GM19467 (cell line): ENCODE results near the gene AURKA.
"Not testable (repeated sequence)": the region's sequence is repeated elsewhere in the genome, so short reads cannot be mapped to it uniquely, and the experiment has no call there.

Experiments used
- ATAC-seq: cut with Tn5 transposase; IDR thresholded peaks from one replicate; pipeline ENCODE4 v1.9.1; 2021; ENCODE audit warnings: mild to moderate bottlenecking, moderate library complexity; ENCODE audit not compliant: unreplicated experiment

AURKA gene

DNA sequence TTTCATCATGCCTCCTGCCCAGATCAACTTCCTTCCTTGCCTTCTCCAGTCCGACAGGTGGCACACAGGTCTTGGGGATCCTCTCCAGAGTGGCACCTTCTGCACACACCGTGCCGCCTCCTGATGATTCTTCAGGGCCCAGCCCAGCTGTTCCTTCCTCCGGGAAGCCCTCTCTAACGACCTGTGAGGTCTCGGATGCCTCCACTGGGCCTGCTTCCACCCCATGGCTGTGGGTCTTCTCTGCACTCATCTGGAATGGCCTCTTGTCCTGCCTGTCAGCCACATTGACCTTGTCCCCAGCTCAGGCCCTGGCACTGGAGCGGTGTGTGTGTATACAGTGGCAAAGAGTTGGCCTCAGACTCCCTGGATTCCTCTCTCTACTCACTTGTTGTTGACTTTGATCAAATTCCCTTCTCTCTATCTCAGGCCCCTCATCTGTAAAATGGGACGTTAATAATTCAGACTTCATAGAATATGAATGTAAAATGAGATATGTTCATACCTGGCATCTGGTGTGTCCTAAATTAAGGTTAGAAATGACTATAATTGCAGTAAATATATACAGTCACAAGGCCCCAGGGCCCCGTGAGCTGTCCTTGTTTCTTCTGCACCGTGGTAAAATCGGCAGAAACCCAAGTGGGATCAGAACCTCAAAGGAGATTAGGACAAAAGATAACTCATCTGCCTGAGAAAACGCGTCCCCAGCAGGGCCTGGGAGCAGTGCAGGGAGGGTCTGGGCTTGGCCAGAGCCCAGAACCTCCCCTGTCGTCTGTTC, 31.7 kb downstream of the AURKA start:
- ATAC-seq: no peak

DNA sequence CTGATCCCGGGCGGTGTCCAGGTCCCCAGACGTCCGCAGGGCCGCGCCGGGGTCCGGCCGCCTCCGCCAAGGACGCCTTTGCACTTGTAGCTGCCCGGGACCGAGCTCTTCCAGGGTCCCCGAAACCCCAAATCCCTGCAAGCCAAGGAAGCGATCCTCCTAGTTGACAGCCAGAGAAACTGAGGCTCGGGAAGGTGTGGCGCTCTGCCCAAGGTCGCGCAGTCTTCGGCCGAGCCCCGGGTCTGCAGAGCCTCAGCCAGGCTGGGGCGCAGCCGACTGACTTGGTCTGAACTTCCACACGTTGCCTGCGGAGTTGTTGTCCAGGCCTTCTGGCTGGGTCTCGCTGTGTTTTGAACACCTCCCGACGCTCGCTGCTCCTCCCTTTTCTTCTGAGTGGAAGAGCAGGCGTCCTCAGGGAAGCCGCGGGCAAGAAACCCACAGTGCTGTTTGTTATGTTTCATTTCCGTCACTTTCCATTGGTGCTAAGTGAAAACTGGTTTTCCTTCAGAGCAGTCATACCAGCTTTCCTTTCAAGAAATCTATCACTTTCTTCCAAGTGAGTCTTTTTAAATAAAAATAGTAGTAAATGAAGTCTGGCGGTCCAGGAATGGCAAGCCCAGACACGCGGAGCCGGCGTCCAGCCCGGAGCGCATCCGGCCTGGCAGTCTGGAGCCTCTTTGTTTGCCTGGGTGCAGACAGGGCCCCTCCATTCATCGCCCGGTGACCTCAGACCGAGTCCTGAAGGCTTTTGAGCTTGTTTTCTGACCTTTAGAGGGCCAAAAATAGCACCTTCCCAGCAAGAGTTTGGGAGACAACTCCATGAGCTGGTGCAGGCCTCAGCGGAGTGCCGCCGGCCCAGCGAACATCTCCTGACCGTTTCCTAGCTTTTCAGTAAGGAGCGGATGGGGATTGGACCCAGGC, 32.5 kb downstream of the AURKA start:
- ATAC-seq: peak; percentile 8

DNA sequence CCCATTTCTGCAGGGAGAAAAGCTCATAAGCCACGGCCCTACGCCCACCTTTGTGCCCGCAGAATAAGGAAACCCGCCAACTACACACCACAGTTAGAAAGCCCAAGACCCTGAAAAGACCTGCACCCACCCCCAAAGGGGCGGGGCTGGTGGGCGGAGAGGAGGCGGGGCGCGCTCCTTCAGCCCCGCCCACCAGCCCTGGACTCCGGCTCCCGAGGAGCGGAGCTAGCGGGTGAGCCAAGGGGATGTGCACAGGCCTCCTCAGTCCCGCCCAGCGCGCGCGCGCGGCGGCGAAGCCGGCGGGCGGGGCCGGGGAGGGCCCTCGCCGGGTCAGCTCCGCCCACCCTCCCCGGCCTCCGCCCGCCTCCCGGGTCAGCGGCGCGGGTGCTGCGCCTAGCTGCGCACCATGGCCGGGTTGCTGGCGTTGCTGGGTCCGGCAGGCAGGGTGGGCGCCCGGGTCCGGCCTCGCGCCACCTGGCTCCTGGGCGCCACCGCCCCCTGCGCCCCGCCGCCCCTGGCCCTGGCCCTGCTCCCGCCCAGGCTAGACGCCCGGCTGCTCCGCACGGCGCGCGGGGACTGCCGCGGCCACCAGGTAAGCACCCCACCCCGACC, 33.3 kb downstream of the AURKA start, which contains the start of gene FAM210B:
TSS of gene FAM210B (plus strand) at position 375 of the 612 bp plus-strand sequence. CDS start at position 407, 32 bp downstream.
- peak; percentile 96 for ATAC-seq

DNA sequence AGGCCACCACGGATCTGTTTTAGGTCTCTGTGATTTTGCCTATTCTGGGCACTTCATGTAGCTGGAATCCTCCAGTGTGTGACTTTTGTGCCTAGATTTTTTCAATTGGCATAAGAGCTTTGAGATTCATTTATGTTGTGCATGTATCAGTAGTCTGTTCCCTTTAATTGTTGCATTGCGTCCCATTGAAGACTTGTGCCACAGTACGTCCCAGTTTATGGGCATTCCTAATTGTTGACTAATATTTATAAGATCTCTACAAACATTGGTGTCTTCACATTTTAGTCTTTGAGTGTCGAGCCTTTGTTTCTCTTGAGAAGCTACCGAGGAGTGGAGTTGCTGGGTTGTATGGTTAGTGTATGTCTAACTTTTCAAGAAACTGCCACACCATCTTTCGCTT, 33.9 kb downstream of the AURKA start:
- ATAC-seq: no peak

DNA sequence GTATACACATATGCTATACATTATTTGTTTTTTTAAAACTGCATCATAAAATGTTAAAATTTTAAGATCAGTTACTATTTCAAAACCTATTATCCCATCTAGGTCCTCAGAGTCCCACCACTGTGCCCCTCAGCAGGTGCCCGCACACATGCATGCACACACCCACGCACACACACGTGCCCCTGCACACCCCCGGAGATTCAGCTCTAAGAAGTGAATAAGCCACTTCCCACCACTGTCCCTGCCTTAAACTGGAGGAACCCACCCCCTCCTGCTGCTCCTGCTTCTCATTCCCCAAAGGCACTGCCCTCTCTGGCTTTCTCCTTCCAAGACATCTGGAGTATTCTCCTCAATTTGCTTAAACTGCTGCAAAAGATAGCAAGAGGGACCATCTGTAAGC, 38.7 kb downstream of the AURKA start:
- ATAC-seq: no peak

DNA sequence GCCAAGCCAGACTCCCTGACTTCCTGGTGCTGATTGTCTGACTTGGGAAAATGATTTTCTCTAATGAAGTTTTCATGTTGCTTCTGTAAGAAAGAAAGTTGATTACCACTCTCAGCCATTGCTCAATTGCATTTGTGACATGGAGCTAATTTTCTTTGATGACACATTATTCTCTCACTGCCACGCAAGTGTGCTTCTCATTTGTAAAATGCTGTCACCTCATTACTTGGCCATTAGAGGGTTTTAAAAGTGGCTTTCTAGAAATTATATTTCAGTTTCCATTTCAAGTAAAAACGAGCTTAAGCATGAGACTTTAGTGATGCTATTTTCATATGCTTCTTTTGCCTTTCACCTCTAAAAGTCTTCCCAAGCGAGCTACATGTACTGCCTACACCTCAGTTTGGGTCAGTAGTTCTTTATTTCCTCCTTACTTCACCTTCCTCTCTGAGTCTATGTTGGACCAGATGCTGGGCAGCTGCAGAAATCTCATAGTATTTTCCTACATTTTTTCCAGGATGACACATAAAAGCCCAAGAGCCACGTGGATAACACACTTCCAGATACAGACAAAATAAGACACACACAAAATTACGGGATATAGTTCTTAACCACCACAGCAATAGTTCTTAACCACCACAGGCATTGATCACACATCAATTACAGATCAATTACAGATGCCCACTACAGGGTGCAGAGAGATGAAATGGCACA, 39.5 kb downstream of the AURKA start:
- no peak for ATAC-seq

DNA sequence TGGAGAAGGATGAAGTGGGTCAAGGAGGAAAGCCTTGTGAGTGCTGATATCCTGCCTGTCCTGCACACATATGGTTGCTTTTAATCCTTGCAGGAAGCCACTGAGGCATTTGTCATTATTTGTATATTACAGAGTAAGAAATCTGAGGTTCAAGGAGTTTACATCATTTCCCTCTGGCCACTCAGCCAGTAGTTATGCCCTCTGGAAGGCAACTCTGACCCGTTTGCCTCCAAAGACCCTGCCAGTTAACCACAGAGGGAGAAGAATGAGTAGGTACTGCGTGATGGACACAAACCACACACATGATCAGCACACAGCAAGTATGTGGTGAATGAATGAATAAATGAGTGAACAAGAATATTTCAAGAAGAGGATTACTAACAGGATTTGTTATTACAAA, 41.2 kb downstream of the AURKA start:
- ATAC-seq: no peak

DNA sequence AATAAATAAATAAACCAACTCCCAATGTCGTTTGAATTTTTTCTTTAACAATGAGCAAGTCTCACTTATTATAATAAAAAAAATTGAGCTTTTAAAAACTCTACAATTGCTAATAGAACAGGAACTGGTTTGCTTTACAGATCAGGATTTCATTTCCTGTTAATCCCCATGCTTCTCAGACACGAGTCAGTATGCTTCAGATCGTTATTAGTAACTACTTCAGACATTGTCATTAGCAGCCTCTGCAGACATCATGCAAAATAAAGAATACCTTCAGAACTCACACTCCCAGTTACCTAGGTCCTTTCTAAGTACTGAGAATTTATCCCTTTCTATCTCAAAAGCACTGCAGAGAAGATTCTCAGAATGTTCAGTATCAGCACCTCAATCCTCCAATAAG, 43.3 kb downstream of the AURKA start:
- no peak for ATAC-seq

DNA sequence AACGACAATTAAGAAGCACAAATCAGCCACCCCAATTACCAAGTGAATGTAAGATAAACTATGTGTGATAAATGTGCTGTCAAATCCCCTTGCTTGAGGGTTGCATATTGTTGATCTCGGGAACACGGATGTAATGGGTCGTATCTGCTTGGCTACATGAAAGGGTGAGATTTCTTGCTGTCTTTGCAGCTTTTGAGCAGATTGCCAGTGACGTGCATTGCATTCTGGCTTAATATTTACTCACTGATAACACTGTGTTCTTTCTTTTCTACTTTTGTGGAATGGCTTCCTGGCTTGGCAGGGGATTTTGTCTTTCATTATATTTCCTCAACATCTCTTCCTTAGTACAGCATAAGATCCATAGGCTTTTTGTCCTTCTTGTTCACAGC, 43.7 kb downstream of the AURKA start:
- no peak for ATAC-seq

DNA sequence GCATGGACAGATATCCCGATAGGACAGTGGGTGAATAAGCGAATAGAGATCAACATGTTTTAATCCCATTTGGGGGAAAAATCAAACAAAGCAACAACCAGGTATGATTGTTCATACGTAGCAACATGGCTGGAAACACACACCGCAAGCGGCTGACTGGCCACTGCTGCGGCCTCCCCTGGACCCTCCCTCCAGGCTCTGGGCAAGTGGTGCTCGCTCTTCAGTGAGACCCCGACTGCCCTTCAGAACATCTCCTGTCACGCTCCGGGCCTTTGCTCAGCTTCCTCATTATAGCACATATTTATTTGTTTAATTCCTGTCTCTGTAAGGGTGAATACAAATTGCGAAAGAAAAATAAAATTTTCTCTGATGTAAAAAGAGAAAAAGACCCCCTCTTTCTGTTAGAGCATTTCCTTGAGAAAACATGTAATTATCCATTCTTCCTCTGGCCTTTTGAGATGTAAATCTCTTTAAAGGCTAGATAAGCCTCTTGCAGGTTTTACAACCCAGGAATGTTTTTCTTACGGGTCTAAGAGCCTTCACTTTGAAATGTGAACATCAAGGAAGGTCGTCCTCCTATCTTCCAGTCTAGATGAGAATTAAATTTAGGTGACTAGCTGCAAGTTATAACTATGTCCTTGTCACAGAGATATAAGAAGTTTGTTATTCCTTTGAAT, 44.2 kb downstream of the AURKA start:
- no peak for ATAC-seq

DNA sequence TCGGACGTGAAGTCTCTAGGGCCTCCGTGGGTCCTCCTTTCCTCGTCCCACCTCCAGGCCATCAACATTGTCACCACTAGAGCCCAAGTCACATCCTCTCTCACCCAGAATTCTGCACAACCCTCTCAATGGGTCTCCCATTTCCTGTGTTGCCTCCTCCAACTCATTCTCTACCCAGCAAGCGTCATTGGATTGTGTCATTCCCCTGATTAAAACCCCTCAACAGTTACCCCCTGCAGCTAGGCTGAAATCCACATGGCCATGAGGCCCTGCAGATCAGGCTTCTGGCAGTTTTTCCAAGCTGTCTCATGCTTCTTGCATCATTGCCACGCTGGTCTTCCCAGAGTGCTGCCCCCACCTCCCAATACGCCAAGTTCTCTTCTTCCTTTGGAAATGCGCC, 46.1 kb downstream of the AURKA start:
- ATAC-seq: no peak

DNA sequence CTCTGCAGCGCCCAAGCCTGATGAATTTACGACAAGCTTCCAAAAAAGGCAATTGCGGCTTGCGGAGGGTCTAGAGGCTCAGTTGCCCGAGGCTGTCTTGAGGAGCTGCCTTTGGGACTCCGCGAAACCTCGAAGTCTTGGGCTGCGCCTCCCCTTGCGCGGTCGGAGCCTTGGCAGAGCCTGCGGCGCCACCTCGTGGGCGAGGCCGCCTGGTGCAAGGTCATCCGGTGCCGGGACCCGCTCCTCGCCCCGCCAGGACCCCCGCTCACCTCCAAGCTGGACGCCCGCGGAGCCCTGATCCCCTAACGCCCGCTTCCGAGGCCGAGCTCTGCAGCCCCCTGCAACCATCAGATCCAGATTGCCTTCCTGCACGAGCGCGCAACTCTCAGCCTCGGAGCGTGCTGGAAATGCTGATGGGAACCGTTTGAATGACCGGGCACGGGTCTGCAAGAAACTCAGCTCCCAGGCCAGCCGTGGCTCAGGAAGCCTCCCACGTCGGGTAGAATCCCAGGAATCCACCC, 48.1 kb downstream of the AURKA start:
- ATAC-seq: no peak

DNA sequence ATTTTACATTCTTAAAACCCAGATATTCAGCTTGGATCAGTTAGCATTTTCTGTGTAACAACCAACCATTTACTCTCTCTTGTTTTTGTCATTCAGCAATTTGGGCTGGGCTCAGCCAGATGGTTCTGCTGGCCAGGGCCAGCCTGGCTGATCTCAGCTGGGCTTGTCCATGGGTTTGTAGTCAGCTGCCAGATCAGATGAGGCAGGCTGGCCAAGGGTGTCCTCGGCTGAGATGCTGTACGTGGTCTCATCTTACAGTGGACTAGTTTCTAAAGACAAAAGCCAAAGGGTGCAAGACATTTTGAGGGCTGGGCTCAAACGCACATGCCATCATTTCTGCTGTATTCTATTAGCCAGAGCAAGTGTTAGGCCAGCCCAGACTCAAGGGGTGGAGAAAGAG, 49.2 kb downstream of the AURKA start:
- no peak for ATAC-seq

DNA sequence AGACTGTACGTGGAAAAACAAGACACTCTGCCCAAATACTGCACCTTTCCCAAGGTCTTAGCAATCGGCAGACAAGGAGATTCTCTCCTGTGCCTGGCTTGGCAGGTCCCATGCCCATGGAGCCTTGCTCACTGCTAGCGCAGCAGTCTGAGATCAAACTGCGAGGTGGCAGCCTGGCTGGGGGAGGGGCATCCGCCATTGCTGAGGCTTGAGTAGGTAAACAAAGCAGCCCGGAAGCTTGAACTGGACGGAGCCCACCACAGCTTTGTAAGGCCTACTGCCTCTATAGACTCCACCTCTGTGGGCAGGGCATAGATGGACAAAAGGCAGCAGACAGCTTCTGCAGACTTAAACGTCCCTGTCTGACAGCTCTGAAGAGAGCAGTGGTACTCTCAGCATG, 55.3 kb downstream of the AURKA start:
- not testable (repeated sequence) for ATAC-seq

DNA sequence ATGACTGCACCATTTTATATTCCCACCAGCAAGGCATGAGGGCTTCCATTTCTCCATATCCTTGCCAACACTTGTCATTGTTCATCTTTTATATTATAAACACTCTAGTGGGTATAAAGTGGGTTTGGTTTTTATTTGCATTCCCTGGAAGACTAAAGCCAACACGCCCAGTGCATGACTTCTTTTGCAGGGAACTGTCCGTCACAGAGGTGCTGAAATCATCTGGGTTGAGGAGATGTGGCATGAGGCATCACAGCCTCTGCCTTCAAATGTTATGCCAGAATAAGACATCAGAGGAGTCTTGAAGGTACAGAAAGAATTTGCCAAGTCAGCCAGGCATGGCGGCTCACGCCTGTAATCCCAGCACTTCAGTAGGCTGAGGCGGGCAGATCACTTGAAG, 63.2 kb downstream of the AURKA start:
- ATAC-seq: no peak

DNA sequence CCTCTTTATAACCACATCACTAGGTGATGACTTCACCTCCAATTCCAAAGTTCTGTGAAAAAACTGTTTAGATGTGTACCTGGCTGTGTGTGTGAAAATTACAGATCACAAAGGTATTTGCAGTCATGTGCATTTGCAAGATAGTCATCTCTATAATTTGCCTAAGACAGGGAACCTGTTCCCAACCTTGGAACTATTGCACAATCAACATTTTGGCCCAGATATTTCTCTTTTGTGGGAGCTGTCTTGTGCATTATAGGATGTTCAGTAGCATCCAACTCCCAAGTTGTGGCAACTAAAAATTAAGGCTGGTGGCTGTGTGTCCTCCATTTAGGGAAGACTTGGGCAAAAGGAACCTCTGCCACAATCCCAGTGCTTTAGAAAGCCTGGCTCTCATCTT, 67.2 kb downstream of the AURKA start:
- ATAC-seq: no peak

DNA sequence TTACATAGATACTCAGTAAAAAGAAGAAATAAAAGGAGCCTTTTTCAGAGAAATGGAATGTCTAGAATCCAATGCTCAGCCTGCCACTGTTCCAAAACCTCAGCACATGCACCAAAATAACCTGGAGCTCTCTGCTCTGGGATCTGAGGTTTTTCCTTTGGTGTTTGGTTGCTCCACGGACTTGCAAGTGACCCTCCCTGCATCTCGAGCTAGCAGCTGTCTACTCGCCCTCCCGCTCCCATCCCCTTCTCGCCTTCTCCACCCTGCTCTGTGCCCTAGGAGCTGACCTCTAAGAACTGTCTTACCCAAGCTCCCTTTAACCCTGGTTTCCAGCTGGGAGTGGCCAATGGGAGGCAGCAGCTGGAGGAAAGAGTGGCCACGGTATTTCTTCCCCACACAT, 68.4 kb downstream of the AURKA start:
- no peak for ATAC-seq

DNA sequence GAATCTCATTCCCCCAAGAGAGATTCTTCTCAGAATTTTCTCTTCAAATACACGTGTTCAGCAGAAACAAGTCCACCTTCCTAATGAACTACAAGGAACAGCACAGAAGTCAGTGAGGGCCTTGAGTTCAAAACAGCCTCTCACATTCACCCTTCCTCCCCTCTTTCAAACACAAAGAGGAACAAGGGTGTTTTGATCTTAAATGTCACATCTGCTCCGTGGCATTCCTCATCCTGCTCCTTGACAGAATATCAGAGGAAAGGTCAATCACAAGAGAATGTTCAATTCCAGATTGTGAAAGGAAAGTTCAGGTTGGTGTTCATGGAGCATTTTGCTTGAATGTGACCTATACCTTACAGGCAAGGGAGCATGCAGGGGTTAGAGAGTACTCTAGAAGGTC, 68.8 kb downstream of the AURKA start:
- no peak for ATAC-seq

DNA sequence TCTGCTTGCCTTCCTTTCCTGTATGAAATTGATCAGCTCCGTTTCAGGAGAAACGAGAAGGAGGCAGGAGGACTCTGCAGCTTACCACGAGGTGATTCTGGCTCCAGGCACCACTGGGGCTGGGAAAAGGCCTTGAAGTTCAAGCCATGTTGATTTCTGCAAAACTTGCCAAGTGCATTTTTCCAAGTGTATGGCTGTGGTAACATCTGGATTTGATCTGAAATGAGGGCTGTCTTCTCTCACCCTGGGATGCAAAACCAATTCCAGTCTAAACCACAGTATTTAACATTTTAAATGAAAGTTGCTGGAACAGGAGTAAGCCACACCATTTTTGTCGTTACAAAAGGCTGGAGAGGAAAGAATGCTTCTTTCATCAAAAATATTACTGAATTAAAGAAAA, 69.3 kb downstream of the AURKA start:
- ATAC-seq: no peak
